Panc1 (cell line): ENCODE results near the gene TBCE. TPM values are rescaled to one million over a fixed set of nuclear protein-coding genes. Genes with fewer than 3 reads are reported as not detected.

ENCODE experiments used
- ATAC-seq: fragments of 200-7000 bp; cut with Tn5 transposase; 2 replicates; pipeline ENCODE4 v1.9.1; 2020; ENCODE audit warnings: mild to moderate bottlenecking, moderate library complexity
- BruUV-seq: library from RNA; stranded (reverse); fragments of 400-500 nt; replicated peaks from 2 replicates; lab custom pipeline; 2021; lab: Mats Ljungman, UMichigan
- CTCF ChIA-PET: fragments of 300-600 bp; sonication (Branson Sonifier 250); formaldehyde crosslinking; loops from one replicate; lab custom pipeline; 2022; ENCODE audit warnings: antibody characterized with exemption; lab: Charles Lee
- POLR2A ChIA-PET: fragments of 300-600 bp; sonication (Branson Sonifier 250); formaldehyde crosslinking; loops from one replicate; lab custom pipeline; 2022; ENCODE audit warnings: antibody characterized with exemption; lab: Charles Lee
- DNase-seq: peaks from one replicate; pipeline ENCODE4 v3.0.0-alpha.2; 2010; ENCODE audit warnings: low read depth, low spot score
- H3K27ac ChIP-seq: 2 replicates; pipeline ENCODE4 v1.5.1; 2011; ENCODE audit warnings: mild to moderate bottlenecking, low read length, inconsistent platforms
- H3K27me3 ChIP-seq: fragments of 200-500 bp; sonication (Bioruptor generic); 2 replicates; pipeline ENCODE4 v1.6.0; 2014; ENCODE audit warnings: low read length, inconsistent platforms; ENCODE audit not compliant: control insufficient read depth, insufficient read depth
- H3K36me3 ChIP-seq: fragments of 200-500 bp; sonication (Bioruptor generic); 2 replicates; pipeline ENCODE4 v1.5.1; 2014; ENCODE audit warnings: inconsistent platforms, mild to moderate bottlenecking, low read length, moderate library complexity; ENCODE audit not compliant: control insufficient read depth, insufficient read depth
- H3K4me1 ChIP-seq: 2 replicates; pipeline ENCODE4 v1.5.1; 2011; ENCODE audit warnings: inconsistent platforms, mild to moderate bottlenecking, low read length, moderate library complexity; ENCODE audit not compliant: control insufficient read depth, insufficient read depth
- H3K4me3 ChIP-seq, 2 experiments: 2 replicates each; pipeline ENCODE4 v1.5.1; 2011 to 2012; ENCODE audit warnings: low read depth in 2 of 2, low read length in 2 of 2, mild to moderate bottlenecking in 2 of 2, inconsistent platforms in 1 of 2, moderate library complexity in 1 of 2
- H3K9me3 ChIP-seq: fragments of 200-500 bp; sonication (Bioruptor generic); 2 replicates; pipeline ENCODE4 v1.5.1; 2014; ENCODE audit warnings: low read depth, mild to moderate bottlenecking, inconsistent platforms, low read length, moderate library complexity; ENCODE audit not compliant: control insufficient read depth, insufficient read depth
- CTCF ChIP-seq: fragments of 450-650 bp; IDR thresholded peaks from 2 replicates; pipeline ENCODE4 v1.5.1; 2017; ENCODE audit warnings: mild to moderate bottlenecking
- POLR2AphosphoS5 ChIP-seq: IDR thresholded peaks from 2 replicates; pipeline ENCODE4 v1.6.1; 2012; ENCODE audit warnings: mild to moderate bottlenecking, low read depth, low read length, moderate library complexity
- REST ChIP-seq, 2 experiments: IDR thresholded peaks; 2 replicates each; pipeline ENCODE4 v1.6.1; 2011 to 2012; ENCODE audit warnings: low read depth in 2 of 2, control low read depth in 1 of 2, low read length in 1 of 2, mild to moderate bottlenecking in 1 of 2, moderate library complexity in 1 of 2; ENCODE audit not compliant: insufficient read depth in 1 of 2
- SIN3A ChIP-seq: IDR thresholded peaks from 2 replicates; pipeline ENCODE4 v1.6.1; 2012; ENCODE audit warnings: low read depth, mild to moderate bottlenecking, low read length, moderate library complexity, borderline replicate concordance; ENCODE audit not compliant: insufficient read depth
- TCF7L2 ChIP-seq: IDR thresholded peaks from 2 replicates; pipeline ENCODE4 v1.6.1; 2011; ENCODE audit warnings: mild to moderate bottlenecking, low read depth, low read length, inconsistent platforms
- in situ Hi-C: cut with HindIII; loops from 2 replicates; pipeline ENCODE4 v1.10.0; 2016; ENCODE audit warnings: low sequenced_read_pairs, low pct_unique_long_range_greater_than_20kb
- intact Hi-C: fragments of 100-400 bp; cut with micrococcal nuclease; formaldehyde crosslinking; loops from one replicate; pipeline ENCODE4 v1.10.0; 2022; ENCODE audit not compliant: unreplicated experiment
- total RNA-seq: library from RNA; stranded (reverse); gene quantifications from one replicate; pipeline ENCODE4 v1.2.1, GENCODE V29; 2021; ENCODE audit not compliant: unreplicated experiment

Gene TBCE
- total RNA-seq, 1 experiment from 2014 or later, result 72.0 TPM

GRCh38 chr1:235342471-235342870 lies 24.8 kb upstream of the TBCE start:
- ChIA-PET POLR2A (no interaction called here), CTCF (no interaction called here)
- no peaks in the 10 kb centered on the region for H3K4me1 ChIP-seq
- BruUV-seq, result TSS peak; percentile 57
- DNase-seq, result no peak
- ATAC-seq, result no peak
- no peak overlapping the region for H3K27ac ChIP-seq
- in situ Hi-C loops (no loop called here), intact Hi-C loops (no loop called here)
- H3K27me3 ChIP-seq, result no peaks in the 10 kb centered on the region
- peaks cover 8% of the 10 kb centered on the region; the same call in 1 of the 2 replicates for H3K36me3 ChIP-seq
- H3K4me3 ChIP-seq, result no peak overlapping the region
- H3K9me3 ChIP-seq, result no peaks in the 10 kb centered on the region
- TF ChIP-seq POLR2AphosphoS5 (no peak), TCF7L2 (no peak), CTCF (no peak), SIN3A (no peak), REST (IDR thresholded peaks at IDR 0.05; ENCODE audit: insufficient read depth in 1 of 2, low read depth in 2 of 2, low read length in 1 of 2) (no peak)

GRCh38 chr1:235343726-235344125 lies 23.5 kb upstream of the TBCE start:
- H3K36me3 ChIP-seq, result peaks cover 8% of the 10 kb centered on the region; the same call in 1 of the 2 replicates
- ChIA-PET POLR2A (interaction anchor here (0.6 kb wide), 3 partner anchors 14 to 16 kb away, joined by 3 to 7 read pairs (median 5); partner anchors contain the start of genes ARID4B and GGPS1), CTCF (no interaction called here)
- no peaks in the 10 kb centered on the region for H3K27me3 ChIP-seq
- no peak overlapping the region for H3K27ac ChIP-seq
- in situ Hi-C loops, result no loop called here
- TF ChIP-seq POLR2AphosphoS5 (no peak), SIN3A (no peak), CTCF (no peak)
- no peaks in the 10 kb centered on the region for H3K4me1 ChIP-seq
- ATAC-seq (no peak), DNase-seq (no peak)
- BruUV-seq, result no TSS peak
- no peaks in the 10 kb centered on the region for H3K9me3 ChIP-seq
- intact Hi-C loops, result no loop called here
- no peak overlapping the region for H3K4me3 ChIP-seq
